HG03457 (cell line): ENCODE results near the gene AK1.

ENCODE experiments used
- ATAC-seq: cut with Tn5 transposase; IDR thresholded peaks from one replicate; pipeline ENCODE4 v1.9.1; 2021; ENCODE audit warnings: moderate number of reproducible peaks; ENCODE audit not compliant: unreplicated experiment

The AK1 gene

GRCh38 chr9:127868278-127868902, 9.1 kb downstream of the AK1 start:
- ATAC-seq = no peak

DNA sequence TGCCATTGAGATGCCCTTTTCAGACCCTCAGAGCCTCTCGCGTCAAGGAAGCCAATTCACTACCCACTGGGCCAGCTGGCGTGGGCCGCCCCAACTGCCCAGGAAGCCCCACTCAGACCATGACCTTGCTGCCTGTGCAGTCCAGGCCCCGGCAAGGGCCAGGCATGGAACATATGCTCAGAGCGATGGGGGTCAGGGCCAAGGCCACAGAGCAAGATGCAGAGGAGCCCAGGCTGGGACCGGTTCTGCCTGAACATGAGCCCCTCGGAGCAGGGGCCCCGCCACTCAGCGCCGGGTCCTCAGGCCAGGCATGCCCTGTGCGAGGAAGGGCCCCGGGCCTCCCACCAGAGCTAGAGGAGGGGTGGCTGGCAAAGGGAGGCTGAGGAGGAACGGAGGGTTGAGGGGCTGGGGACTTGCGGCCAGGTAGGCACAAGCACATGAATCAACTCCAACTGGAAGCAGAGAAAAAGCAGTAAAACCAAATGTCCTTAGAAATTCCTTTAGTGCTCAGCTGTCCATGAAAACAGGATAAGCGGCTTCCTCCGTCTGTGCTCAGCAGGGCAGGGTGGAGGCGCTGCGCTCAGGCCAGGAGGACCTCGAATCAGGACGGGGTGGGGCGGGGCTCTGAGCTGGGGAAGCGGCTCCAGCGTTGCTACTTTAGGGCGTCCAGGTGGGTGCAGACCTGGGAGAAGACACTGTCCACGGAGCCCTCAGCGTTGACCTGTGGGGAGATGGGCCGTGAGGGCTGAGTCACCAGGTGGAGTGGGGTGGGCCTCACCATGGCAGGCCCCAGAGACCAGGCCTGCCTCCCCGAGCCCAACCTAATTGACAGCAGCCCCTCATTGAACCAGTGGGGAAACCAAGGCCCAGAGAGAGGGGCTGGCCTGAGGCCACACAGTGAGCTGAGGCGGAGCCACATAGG, 9.9 kb downstream of the AK1 start:
- no peak for ATAC-seq

DNA sequence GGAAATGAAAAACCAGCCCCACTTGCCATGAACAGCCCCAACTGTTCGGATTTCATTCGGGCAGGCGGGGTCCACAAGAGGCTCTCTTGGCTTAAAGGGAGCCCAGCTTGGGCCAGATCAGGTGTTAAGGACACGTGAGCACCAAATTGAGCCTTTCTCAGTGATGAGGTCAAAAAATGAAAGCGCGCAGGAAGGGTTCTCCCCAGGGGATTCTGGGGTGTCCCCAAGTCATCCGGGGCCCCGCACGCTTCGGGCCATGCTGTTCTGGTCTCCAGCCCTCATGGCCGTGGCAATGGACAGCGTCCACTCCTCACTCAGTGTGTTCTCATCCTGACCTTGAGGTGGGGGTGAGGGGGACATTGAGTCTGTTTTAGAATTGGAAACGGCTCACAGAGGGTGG, 10.9 kb downstream of the AK1 start:
- no peak for ATAC-seq

DNA sequence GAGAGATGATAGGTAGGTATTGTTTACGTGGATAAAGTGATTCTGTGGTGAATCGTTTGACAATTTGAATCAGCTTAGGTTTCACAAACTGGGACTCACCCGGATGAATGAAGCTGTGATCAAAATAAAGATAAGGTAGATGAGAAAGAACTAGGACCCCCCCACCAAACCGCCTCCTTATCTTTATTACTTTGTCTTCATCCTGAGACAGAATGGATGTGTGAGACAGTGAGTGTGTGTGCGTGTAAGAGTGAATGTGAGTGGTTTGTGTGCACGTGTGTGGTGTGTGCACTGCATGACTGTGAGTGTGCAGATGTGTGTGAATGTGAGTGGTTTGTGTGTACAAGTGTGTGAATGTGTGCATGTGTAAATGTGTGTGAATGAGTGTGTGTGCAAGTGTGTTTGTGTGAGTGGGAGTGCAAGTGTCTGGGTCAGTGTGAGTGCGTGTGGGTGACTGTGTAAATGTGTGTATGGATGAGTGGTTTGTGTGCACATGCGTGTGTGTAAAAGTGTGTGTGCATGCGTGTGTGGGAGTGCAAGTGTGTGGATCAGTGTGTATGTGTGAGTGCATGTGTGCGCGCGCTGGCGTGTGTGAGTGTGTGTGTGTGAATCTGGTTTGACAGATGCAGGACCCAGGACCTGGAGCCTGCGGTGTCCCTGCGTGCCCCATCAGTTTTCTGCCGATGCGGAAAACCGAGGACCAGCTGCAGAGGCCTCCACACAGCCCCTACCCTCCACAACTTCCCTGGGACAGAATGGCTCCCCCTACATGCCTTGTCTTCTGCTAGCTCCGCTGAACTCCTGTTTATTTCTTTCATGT, 11.6 kb downstream of the AK1 start:
- ATAC-seq = no peak

DNA sequence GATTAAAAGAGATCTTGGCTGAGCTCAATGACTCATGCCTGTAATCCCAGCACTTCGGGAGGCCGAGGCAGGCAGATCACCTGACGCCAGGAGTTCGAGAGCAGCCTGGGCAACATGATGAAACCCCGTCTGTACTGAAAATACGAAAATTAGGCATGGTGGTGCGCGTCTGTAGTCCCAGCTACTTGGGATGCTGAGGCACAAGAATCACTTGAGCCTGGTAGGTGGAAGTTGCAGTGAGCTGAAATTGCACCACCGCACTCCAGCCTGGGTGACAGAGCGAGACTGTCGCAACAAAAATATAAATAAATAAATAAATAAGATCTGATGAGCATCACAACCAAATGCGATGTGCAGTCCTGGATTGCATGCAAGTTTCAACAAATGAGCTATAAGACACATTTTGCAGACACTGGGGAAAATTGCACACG, 14.3 kb downstream of the AK1 start:
- no peak for ATAC-seq

- ATAC-seq = no peak
These were observed 15.1 kb downstream of the AK1 start for GRCh38 chr9:127862075-127863011.

- no peak for ATAC-seq
These were observed 16.7 kb downstream of the AK1 start for GRCh38 chr9:127860779-127861178.

GRCh38 chr9:127860260-127860659, 17.2 kb downstream of the AK1 start:
- ATAC-seq = no peak

DNA sequence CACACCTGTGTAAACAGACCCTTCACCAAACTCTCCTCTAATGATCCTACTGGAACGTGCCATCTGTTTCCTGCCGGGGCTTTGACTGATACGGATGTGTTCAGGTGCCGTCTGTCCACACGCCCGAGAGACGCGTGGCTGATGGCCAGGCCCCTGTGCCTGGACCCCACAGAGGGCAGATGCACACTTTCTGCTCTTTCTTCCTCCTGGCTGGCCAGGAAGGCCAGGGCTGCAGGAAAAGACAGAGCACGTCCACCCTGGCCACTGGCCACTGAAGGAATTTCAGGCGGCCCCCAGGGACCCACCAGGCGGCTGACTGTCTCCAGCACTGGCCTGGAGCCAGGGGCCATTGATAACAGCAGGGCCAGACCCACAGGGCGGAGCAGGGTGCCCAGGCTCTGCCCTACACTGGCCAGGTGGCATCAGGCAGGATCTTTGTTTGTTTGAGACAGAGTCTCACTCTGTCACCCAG, 19.4 kb downstream of the AK1 start:
- ATAC-seq = no peak

DNA sequence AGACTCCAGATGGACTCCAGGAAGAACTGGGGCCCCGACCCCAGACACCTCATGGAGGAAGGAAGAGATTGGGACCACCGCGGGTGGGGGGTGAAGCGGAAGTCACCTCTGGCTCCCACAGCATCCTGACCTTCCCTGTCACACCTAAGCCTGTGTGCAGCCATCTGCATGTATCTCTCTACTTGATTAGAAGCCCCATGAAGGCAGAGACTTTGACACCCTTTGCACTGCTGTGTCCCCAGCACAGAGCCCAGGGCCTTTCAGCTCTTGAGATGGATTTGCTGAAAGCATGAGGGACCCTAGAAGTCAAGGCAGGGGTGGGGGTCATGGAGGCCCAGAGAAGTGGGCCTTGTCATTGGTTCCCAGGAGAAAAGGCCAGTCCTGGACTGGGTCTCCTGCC, 20.2 kb downstream of the AK1 start:
- no peak for ATAC-seq

GRCh38 chr9:127856729-127857116, 20.8 kb downstream of the AK1 start:
- no peak for ATAC-seq

GRCh38 chr9:127856094-127856728, 21.3 kb downstream of the AK1 start:
- ATAC-seq = no peak

- ATAC-seq = no peak
These were observed 22.0 kb downstream of the AK1 start for GRCh38 chr9:127855522-127855921.

DNA sequence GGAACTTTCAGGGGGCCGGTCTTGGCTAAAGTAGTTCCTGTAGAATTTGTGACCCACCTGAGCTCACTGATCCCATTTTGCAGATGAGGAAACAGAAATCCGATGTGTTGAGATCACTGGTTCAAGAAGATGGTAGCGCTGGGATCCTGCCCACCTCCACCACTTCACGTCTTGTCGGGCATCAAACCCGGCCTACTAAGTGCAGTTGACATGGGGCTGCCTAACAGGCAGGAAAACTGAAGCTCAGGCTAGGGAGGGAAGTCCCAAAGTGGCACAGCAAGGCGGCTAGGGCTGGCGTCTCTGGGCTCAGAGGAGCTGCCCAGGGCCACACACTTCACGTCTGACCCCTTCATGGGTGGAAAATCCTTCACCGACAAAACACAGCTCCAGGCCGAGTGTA, 22.5 kb downstream of the AK1 start:
- no peak for ATAC-seq

GRCh38 chr9:127854184-127854806, 23.2 kb downstream of the AK1 start, which contains the start of gene ENG:
Gene ENG, minus strand, starts transcription at chr9:127854658. Its CDS starts 303 bp downstream, at chr9:127854355.
- ATAC-seq = no peak

DNA sequence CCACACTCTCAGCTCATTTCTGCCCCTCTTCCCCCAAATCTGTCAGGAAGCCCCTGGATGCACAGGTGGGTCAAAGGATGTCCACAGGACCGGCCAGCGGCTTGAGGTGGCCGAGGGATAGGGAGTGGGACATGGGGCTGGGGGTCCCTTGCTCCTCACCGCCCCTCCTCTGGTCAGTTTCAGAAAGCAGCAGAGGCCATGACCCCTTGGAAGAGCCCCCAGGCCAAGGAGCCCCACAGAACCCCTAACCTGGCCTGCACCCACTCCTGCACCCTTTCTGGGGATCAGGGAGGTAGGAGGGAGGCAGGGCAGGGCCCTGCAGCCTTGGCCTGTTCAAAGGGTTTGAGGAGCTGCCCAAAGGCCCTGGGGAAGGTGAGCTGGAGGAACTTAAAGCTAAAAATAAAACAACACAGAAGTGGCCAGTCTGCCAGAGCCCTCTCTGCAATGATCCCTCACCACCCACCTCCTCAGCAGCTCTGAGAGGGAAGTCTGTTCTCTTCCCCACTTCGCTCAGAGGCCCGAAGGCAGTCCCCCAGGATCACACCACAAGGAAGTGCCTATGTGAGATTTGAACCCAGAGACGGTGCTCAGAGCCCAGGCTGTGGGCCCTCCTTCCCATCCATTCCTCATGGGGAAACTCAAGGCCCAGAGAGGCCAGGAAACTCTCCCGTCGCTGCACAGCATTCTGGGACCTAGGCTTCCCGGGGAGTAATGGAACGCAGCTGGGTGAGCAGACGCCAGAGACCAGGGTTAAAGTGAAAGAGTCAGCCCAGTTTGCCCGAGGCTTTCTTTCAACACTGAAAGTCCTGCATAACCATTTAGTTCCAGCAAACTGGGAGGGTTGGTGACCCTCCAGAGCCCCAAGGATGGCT, 23.9 kb downstream of the AK1 start:
- no peak for ATAC-seq

DNA sequence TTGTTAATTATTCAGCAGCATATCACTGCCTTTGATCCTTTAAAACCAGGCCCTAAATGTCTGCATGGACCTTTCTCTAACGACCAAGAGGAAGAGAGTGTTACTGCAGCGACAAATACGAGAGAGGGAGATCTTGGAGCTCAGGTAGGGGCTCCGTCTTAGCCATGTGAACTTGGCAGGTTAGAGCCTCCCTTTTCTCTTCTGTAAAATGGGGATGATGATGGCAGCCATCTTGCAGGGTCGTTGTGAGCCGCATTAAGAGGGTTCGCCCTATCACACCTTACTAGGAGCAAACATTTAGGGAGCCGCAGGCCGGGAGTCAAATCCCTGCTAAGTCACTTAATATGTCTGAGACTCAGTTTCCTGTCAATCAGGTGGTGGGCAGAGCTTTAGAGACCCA, 24.6 kb downstream of the AK1 start:
- no peak for ATAC-seq

- ATAC-seq = no peak
These were observed 27.1 kb downstream of the AK1 start for GRCh38 chr9:127850286-127850830.
